ENCODE data around the gene PRKAR2B.

DNA sequence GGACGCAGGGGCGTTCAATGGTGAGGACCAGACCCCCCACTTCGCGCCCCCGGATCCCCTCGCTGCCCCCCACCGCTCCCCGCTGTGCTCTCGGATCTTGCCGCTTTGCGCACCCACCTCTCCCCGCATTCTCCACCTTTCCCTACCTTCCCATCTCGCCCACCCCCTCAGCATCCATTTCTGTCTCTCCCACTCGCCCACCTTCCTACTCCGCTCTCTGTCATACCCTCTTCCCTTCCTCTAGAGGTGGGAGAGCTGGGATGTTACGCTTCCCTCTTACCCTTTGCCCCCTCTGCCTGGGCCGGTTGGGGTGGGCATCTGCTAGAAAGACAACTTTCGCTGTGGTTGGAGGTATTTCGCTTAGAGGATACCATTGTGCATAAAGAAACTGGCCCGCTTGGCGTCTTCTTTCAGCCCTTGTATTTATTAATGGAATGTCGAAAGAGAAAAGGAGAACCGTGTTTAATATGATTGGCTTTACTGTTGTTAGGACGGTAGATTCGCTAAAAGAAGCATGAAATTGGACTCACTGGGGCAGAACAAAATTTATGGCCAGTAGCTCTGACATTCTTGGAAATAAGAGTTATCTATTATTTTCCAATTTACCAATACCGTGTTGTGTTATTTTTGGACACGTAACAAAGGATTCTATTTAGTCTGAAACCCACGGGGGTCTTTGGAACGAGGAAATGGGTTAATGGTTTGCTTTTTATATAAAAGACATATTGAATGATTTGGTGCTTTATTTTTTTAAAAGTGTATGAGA lies 873 bp downstream of the PRKAR2B start:
- no peak for TF ChIP-seq TAF1 (conservative IDR thresholded peaks at IDR 0.05)
- TF ChIP-seq, protein P1, sequence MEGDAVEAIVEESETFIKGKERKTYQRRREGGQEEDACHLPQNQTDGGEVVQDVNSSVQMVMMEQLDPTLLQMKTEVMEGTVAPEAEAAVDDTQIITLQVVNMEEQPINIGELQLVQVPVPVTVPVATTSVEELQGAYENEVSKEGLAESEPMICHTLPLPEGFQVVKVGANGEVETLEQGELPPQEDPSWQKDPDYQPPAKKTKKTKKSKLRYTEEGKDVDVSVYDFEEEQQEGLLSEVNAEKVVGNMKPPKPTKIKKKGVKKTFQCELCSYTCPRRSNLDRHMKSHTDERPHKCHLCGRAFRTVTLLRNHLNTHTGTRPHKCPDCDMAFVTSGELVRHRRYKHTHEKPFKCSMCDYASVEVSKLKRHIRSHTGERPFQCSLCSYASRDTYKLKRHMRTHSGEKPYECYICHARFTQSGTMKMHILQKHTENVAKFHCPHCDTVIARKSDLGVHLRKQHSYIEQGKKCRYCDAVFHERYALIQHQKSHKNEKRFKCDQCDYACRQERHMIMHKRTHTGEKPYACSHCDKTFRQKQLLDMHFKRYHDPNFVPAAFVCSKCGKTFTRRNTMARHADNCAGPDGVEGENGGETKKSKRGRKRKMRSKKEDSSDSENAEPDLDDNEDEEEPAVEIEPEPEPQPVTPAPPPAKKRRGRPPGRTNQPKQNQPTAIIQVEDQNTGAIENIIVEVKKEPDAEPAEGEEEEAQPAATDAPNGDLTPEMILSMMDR (IDR thresholded peaks at IDR 0.05; ENCODE audit: low read depth, low read length, missing input control): no peak
